GM18498 (cell line): ENCODE results near the gene RIC3.
"Not testable (repeated sequence)": the region's sequence is repeated elsewhere in the genome, so short reads cannot be mapped to it uniquely, and the experiment has no call there.

Experiments
- ATAC-seq: cut with Tn5 transposase; IDR thresholded peaks from one replicate; pipeline ENCODE4 v1.9.1; 2021; ENCODE audit warnings: mild to moderate bottlenecking, moderate library complexity; ENCODE audit not compliant: unreplicated experiment

Gene RIC3

GRCh38 chr11:8192016-8192895, 23.4 kb upstream of the RIC3 start:
- ATAC-seq, result no peak

GRCh38 chr11:8190431-8190830, 21.6 kb upstream of the RIC3 start:
- no peak for ATAC-seq

GRCh38 chr11:8186429-8186828, 17.6 kb upstream of the RIC3 start:
- no peak for ATAC-seq

- no peak for ATAC-seq
Observed at GRCh38 chr11:8183111-8183510, 14.3 kb upstream of the RIC3 start.

GRCh38 chr11:8180469-8180868, 11.6 kb upstream of the RIC3 start:
- no peak for ATAC-seq

GRCh38 chr11:8178297-8178696, 9.5 kb upstream of the RIC3 start:
- no peak for ATAC-seq

GRCh38 chr11:8177136-8177535, 8.3 kb upstream of the RIC3 start:
- ATAC-seq, result no peak

GRCh38 chr11:8167796-8168195, 1.0 kb downstream of the RIC3 start:
- no peak for ATAC-seq

- ATAC-seq, result no peak
Observed at GRCh38 chr11:8164746-8165145, 4.1 kb downstream of the RIC3 start.

GRCh38 chr11:8161627-8162304, 7.1 kb downstream of the RIC3 start:
- ATAC-seq, result not testable (repeated sequence)

GRCh38 chr11:8156877-8157276, 11.9 kb downstream of the RIC3 start:
- no peak for ATAC-seq

GRCh38 chr11:8149726-8150125, 19.1 kb downstream of the RIC3 start:
- no peak for ATAC-seq

GRCh38 chr11:8138526-8138925, 30.3 kb downstream of the RIC3 start:
- ATAC-seq, result no peak

GRCh38 chr11:8127447-8127846, 41.4 kb downstream of the RIC3 start:
- ATAC-seq, result no peak

GRCh38 chr11:8126649-8127289, 42.1 kb downstream of the RIC3 start:
- ATAC-seq, result no peak

- ATAC-seq, result no peak
Observed at GRCh38 chr11:8122173-8122764, 46.6 kb downstream of the RIC3 start.

GRCh38 chr11:8111636-8112035, 57.2 kb downstream of the RIC3 start:
- no peak for ATAC-seq

- ATAC-seq, result no peak
Observed at GRCh38 chr11:8110396-8110795, 58.4 kb downstream of the RIC3 start.

GRCh38 chr11:8109675-8110074, 59.1 kb downstream of the RIC3 start:
- ATAC-seq, result no peak

GRCh38 chr11:8108421-8108820, 60.4 kb downstream of the RIC3 start:
- ATAC-seq, result no peak

- no peak for ATAC-seq
Observed at GRCh38 chr11:8107642-8108041, 61.2 kb downstream of the RIC3 start.
